HepG2 (cell line): ENCODE results near the gene NGDN. TPM values are rescaled to one million over a fixed set of nuclear protein-coding genes. Genes with fewer than 3 reads are reported as not detected.

Source experiments
- CAMTA2 ChIP-seq: sonication (generic); formaldehyde crosslinking; IDR thresholded peaks from 2 replicates; pipeline ENCODE4 v1.4.0; 2020; ENCODE audit warnings: mild to moderate bottlenecking, missing genetic modification reagents, borderline replicate concordance
- CREM ChIP-seq, 2 experiments: sonication (generic) in 1 of 2; formaldehyde crosslinking in 1 of 2; IDR thresholded peaks; 2 replicates each; pipeline versions ENCODE4 v1.4.0 to v1.6.1; 2016 to 2020; ENCODE audit warnings: antibody characterized with exemption in 1 of 2, mild to moderate bottlenecking in 1 of 2, missing genetic modification reagents in 1 of 2
- DNMT3B ChIP-seq: conservative IDR thresholded peaks from 2 replicates; pipeline ENCODE4 v1.6.1; 2016; ENCODE audit warnings: missing biosample characterization, control low read depth
- EZH2 ChIP-seq: conservative IDR thresholded peaks from 2 replicates; pipeline ENCODE4 v1.6.1; 2012; ENCODE audit warnings: mild to moderate bottlenecking, low read depth, low read length, moderate library complexity
- FOXJ3 ChIP-seq: sonication (generic); formaldehyde crosslinking; IDR thresholded peaks from 2 replicates; pipeline ENCODE4 v1.4.0; 2020; ENCODE audit warnings: missing genetic modification reagents, mild to moderate bottlenecking, borderline replicate concordance
- FOXK1 ChIP-seq: sonication (generic); formaldehyde crosslinking; IDR thresholded peaks from 2 replicates; pipeline ENCODE4 v1.4.0; 2020; ENCODE audit warnings: low read depth, missing genetic modification reagents, borderline replicate concordance
- HDAC1 ChIP-seq: sonication (generic); formaldehyde crosslinking; IDR thresholded peaks from 2 replicates; pipeline ENCODE4 v1.5.1; 2020; ENCODE audit warnings: mild to moderate bottlenecking, missing genetic modification reagents
- IRF2 ChIP-seq: IDR thresholded peaks from 2 replicates; pipeline ENCODE4 v1.6.1; 2018; ENCODE audit warnings: missing genetic modification reagents, missing compliant biosample characterization
- MBD4 ChIP-seq: IDR thresholded peaks from 2 replicates; pipeline ENCODE4 v1.6.1; 2012; ENCODE audit warnings: low read length, inconsistent platforms, borderline replicate concordance
- MIER3 ChIP-seq: IDR thresholded peaks from 2 replicates; pipeline ENCODE4 v1.6.1; 2016; ENCODE audit warnings: missing compliant biosample characterization, borderline replicate concordance
- NCOR1 ChIP-seq: fragments of 200-600 bp; sonication (generic); IDR thresholded peaks from 2 replicates; pipeline ENCODE4 v1.7.0; 2017; ENCODE audit warnings: antibody characterized with exemption, low read length, borderline replicate concordance
- SMAD3 ChIP-seq: sonication (generic); formaldehyde crosslinking; IDR thresholded peaks from 2 replicates; pipeline ENCODE4 v1.4.0; 2020; ENCODE audit warnings: missing genetic modification reagents
- SRSF1 ChIP-seq: fragments of 200-400 bp; formaldehyde crosslinking; optimal IDR thresholded peaks from 2 replicates; pipeline ENCODE3; 2017; ENCODE audit warnings: mild to moderate bottlenecking, low read depth, low read length, moderate library complexity
- YEATS4 ChIP-seq: sonication (generic); formaldehyde crosslinking; IDR thresholded peaks from 2 replicates; pipeline ENCODE4 v1.4.0; 2020; ENCODE audit warnings: missing genetic modification reagents, borderline replicate concordance
- ZNF296 ChIP-seq: sonication (generic); formaldehyde crosslinking; conservative IDR thresholded peaks from 2 replicates; pipeline ENCODE4 v1.5.0; 2020; ENCODE audit warnings: mild to moderate bottlenecking, missing genetic modification reagents
- ZNF446 ChIP-seq: sonication (generic); formaldehyde crosslinking; IDR thresholded peaks from 2 replicates; pipeline ENCODE4 v1.5.0; 2020; ENCODE audit warnings: mild to moderate bottlenecking, missing genetic modification reagents
- ZSCAN29 ChIP-seq: sonication (generic); formaldehyde crosslinking; conservative IDR thresholded peaks from 2 replicates; pipeline ENCODE4 v1.4.0; 2020; ENCODE audit warnings: mild to moderate bottlenecking, missing genetic modification reagents
- polyA plus RNA-seq, 8 experiments: library from polyadenylated mRNA; depleted of rRNA in 3 of 8; stranded (reverse) in 7 of 8; unstranded in 1 of 8; fragments of >200 nt; fragmentation: Illumina TruSeq in 4 of 8; extraction: Trizol in 4 of 8; gene quantifications; 2 replicates each; pipeline versions ENCODE4 v1.2.1 to v1.2.3, GENCODE V29; 2011 to 2016; ENCODE audit warnings: low read depth in 4 of 8, missing spikeins in 1 of 8, mixed read lengths in 1 of 8; ENCODE audit not compliant: insufficient read depth in 1 of 8
- total RNA-seq, 5 experiments: library from RNA; depleted of rRNA; stranded (reverse); fragments of >200 nt; fragmentation: Illumina TruSeq; extraction: Trizol; gene quantifications; 2 replicates each; pipeline ENCODE4 v1.2.3, GENCODE V29; 2016; ENCODE audit warnings: low read depth in 1 of 5
- TF ChIP-seq, protein P1 (sequence below): sonication (generic); formaldehyde crosslinking; IDR thresholded peaks from 2 replicates; pipeline ENCODE4 v1.4.0; 2020; ENCODE audit warnings: low read depth, missing genetic modification reagents
- TF ChIP-seq, protein P2 (sequence below): sonication (generic); formaldehyde crosslinking; IDR thresholded peaks from 2 replicates; pipeline ENCODE4 v1.5.0; 2020; ENCODE audit warnings: mild to moderate bottlenecking, missing genetic modification reagents, moderate library complexity
- TF ChIP-seq, protein P3 (sequence below): IDR thresholded peaks from 2 replicates; pipeline ENCODE4 v1.4.0; 2020; ENCODE audit warnings: mild to moderate bottlenecking, missing genetic modification reagents

Gene NGDN
- total and polyA plus RNA-seq, 2 of the 13 experiments (the other 11 are each of a cell fraction or from before 2014, with no cell fraction given) = 154 to 216 TPM

DNA sequence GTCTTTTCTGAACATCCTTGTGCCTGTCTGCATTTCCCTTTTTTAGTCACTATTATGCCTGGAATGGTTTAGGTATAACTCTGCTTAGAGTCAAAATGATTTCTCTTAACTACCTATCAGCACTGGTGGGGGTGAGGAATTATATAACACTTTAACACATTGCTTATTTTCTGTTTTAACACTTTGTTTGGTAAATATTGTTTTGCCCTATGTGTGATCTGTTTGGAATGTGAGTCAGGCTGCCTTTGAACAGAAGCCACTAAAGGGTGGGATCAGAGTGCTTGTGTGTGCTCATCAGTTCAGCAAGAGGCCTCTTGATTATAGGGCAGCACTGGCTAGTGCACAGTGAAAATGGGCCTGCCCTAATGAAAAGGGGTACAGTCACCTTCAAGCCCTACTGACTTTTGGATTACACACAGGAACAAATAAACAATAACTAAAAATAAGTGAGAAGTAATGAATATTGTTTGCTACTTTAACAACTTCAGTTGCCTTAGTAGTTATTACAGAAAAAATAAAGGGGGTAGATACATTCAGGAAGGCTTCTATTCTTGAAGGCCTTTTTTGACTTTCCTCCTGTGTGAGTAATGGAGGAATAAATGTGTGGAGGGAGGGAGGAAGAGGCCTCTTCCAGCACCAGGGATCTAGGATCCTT lies 23.2 kb downstream of the NGDN start (continued):
- TF ChIP-seq, protein P1, sequence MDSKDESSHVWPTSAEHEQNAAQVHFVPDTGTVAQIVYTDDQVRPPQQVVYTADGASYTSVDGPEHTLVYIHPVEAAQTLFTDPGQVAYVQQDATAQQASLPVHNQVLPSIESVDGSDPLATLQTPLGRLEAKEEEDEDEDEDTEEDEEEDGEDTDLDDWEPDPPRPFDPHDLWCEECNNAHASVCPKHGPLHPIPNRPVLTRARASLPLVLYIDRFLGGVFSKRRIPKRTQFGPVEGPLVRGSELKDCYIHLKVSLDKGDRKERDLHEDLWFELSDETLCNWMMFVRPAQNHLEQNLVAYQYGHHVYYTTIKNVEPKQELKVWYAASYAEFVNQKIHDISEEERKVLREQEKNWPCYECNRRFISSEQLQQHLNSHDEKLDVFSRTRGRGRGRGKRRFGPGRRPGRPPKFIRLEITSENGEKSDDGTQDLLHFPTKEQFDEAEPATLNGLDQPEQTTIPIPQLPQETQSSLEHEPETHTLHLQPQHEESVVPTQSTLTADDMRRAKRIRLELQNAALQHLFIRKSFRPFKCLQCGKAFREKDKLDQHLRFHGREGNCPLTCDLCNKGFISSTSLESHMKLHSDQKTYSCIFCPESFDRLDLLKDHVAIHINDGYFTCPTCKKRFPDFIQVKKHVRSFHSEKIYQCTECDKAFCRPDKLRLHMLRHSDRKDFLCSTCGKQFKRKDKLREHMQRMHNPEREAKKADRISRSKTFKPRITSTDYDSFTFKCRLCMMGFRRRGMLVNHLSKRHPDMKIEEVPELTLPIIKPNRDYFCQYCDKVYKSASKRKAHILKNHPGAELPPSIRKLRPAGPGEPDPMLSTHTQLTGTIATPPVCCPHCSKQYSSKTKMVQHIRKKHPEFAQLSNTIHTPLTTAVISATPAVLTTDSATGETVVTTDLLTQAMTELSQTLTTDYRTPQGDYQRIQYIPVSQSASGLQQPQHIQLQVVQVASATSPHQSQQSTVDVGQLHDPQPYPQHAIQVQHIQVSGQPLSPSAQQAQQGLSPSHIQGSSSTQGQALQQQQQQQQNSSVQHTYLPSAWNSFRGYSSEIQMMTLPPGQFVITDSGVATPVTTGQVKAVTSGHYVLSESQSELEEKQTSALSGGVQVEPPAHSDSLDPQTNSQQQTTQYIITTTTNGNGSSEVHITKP (CRISPR knock-in tag) = peak; percentile 56; the same call in 1 of the 2 replicates
- TF ChIP-seq DNMT3B (CRISPR knock-in tag) (peak; percentile 86; the same call in 1 of the 2 replicates), MBD4 (no peak), NCOR1 (no peak; the same call in 1 of the 2 replicates), ZNF296 (CRISPR knock-in tag) (no peak), FOXK1 (CRISPR knock-in tag) (peak; percentile 58; the same call in 1 of the 2 replicates), ZNF446 (CRISPR knock-in tag) (no peak), FOXJ3 (CRISPR knock-in tag) (peak; percentile 56; the same call in 1 of the 2 replicates), MIER3 (CRISPR knock-in tag) (peak; percentile 69; the same call in 1 of the 2 replicates), IRF2 (peak; percentile 49), HDAC1 (peak; percentile 58), SRSF1 (no peak), EZH2 (no peak), CREM (IDR thresholded peaks at IDR 0.05) (peak; percentile 46; the same call in 1 of the 2 replicates), CREM (CRISPR knock-in tag; IDR thresholded peaks at IDR 0.05) (no peak), ZSCAN29 (0 out of 2 replicates have a peak, but pooled peaks have one; percentile 17), SMAD3 (CRISPR knock-in tag) (peak; percentile 58; the same call in 1 of the 2 replicates), CAMTA2 (no peak), YEATS4 (CRISPR knock-in tag) (no peak)
- TF ChIP-seq, protein P2, sequence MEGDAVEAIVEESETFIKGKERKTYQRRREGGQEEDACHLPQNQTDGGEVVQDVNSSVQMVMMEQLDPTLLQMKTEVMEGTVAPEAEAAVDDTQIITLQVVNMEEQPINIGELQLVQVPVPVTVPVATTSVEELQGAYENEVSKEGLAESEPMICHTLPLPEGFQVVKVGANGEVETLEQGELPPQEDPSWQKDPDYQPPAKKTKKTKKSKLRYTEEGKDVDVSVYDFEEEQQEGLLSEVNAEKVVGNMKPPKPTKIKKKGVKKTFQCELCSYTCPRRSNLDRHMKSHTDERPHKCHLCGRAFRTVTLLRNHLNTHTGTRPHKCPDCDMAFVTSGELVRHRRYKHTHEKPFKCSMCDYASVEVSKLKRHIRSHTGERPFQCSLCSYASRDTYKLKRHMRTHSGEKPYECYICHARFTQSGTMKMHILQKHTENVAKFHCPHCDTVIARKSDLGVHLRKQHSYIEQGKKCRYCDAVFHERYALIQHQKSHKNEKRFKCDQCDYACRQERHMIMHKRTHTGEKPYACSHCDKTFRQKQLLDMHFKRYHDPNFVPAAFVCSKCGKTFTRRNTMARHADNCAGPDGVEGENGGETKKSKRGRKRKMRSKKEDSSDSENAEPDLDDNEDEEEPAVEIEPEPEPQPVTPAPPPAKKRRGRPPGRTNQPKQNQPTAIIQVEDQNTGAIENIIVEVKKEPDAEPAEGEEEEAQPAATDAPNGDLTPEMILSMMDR (CRISPR knock-in tag) = no peak
- TF ChIP-seq, protein P3, sequence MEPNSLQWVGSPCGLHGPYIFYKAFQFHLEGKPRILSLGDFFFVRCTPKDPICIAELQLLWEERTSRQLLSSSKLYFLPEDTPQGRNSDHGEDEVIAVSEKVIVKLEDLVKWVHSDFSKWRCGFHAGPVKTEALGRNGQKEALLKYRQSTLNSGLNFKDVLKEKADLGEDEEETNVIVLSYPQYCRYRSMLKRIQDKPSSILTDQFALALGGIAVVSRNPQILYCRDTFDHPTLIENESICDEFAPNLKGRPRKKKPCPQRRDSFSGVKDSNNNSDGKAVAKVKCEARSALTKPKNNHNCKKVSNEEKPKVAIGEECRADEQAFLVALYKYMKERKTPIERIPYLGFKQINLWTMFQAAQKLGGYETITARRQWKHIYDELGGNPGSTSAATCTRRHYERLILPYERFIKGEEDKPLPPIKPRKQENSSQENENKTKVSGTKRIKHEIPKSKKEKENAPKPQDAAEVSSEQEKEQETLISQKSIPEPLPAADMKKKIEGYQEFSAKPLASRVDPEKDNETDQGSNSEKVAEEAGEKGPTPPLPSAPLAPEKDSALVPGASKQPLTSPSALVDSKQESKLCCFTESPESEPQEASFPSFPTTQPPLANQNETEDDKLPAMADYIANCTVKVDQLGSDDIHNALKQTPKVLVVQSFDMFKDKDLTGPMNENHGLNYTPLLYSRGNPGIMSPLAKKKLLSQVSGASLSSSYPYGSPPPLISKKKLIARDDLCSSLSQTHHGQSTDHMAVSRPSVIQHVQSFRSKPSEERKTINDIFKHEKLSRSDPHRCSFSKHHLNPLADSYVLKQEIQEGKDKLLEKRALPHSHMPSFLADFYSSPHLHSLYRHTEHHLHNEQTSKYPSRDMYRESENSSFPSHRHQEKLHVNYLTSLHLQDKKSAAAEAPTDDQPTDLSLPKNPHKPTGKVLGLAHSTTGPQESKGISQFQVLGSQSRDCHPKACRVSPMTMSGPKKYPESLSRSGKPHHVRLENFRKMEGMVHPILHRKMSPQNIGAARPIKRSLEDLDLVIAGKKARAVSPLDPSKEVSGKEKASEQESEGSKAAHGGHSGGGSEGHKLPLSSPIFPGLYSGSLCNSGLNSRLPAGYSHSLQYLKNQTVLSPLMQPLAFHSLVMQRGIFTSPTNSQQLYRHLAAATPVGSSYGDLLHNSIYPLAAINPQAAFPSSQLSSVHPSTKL (CRISPR knock-in tag) = peak; percentile 92
